Neuronal stem cell (in vitro differentiated cells): ENCODE results near the gene GPN2.
A peak's percentile ranks its signal among the peaks of the same experiment; 100 is the strongest.

Experiments
- DNase-seq: peaks from one replicate; pipeline ENCODE4 v3.0.0-alpha.2; 2013; ENCODE audit warnings: low spot score
- H2AFZ ChIP-seq: one replicate; pipeline ENCODE4 v1.6.1; 2013; ENCODE audit warnings: mild to moderate bottlenecking, low read length, inconsistent platforms
- H2AK5ac ChIP-seq: 2 replicates; pipeline ENCODE4 v1.6.1; 2013; ENCODE audit warnings: low read depth, mild to moderate bottlenecking, inconsistent platforms, low read length, moderate library complexity, mixed read lengths
- H2BK120ac ChIP-seq: 2 replicates; pipeline ENCODE4 v1.6.1; 2013; ENCODE audit warnings: low read depth, mild to moderate bottlenecking, inconsistent platforms, low read length, moderate library complexity, mixed read lengths
- H2BK12ac ChIP-seq: one replicate; pipeline ENCODE4 v1.6.1; 2013; ENCODE audit warnings: low read length, inconsistent platforms
- H2BK15ac ChIP-seq: 2 replicates; pipeline ENCODE4 v1.6.1; 2013; ENCODE audit warnings: mild to moderate bottlenecking, low read length, inconsistent platforms, mixed read lengths
- H2BK5ac ChIP-seq: one replicate; pipeline ENCODE4 v1.6.1; 2013; ENCODE audit warnings: inconsistent platforms, mild to moderate bottlenecking, low read length, moderate library complexity
- H3K14ac ChIP-seq: one replicate; pipeline ENCODE4 v1.6.1; 2013; ENCODE audit warnings: low read length, inconsistent platforms
- H3K18ac ChIP-seq: 2 replicates; pipeline ENCODE4 v1.6.1; 2013; ENCODE audit warnings: low read length, inconsistent platforms
- H3K23ac ChIP-seq: 2 replicates; pipeline ENCODE4 v1.6.1; 2013; ENCODE audit warnings: low read depth, mild to moderate bottlenecking, mixed read lengths, low read length, inconsistent platforms; ENCODE audit not compliant: poor library complexity
- H3K27ac ChIP-seq: replicated peaks from 3 replicates; pipeline ENCODE4 v1.5.1; 2013; ENCODE audit warnings: low read length, inconsistent platforms
- H3K27me3 ChIP-seq, 3 experiments: 2 replicates each; pipeline ENCODE4 v1.6.1; 2013; ENCODE audit warnings: low read length in 3 of 3, mild to moderate bottlenecking in 2 of 3, inconsistent platforms in 1 of 3, low read depth in 1 of 3, mixed read lengths in 1 of 3, moderate library complexity in 1 of 3; ENCODE audit not compliant: control insufficient read depth in 3 of 3, insufficient read depth in 3 of 3
- H3K36me3 ChIP-seq, 2 donors: replicated peaks in 1 of 2; 2 replicates each; pipeline ENCODE4 v1.6.1; 2013; ENCODE audit warnings: low read length in 2 of 2; ENCODE audit not compliant: control insufficient read depth in 2 of 2, insufficient read depth in 2 of 2
- H3K4ac ChIP-seq: 2 replicates; pipeline ENCODE4 v1.6.1; 2013; ENCODE audit warnings: inconsistent platforms, mild to moderate bottlenecking, low read length, moderate library complexity
- H3K4me1 ChIP-seq, 2 donors: 1 replicate in 1 of 2; 2 replicates in 1 of 2; pipeline ENCODE4 v1.6.1; 2013; ENCODE audit warnings: low read length in 2 of 2, low read depth in 1 of 2; ENCODE audit not compliant: control insufficient read depth in 2 of 2, insufficient read depth in 1 of 2
- H3K4me2 ChIP-seq: one replicate; pipeline ENCODE4 v1.6.1; 2013; ENCODE audit warnings: mild to moderate bottlenecking, low read length, inconsistent platforms; ENCODE audit not compliant: insufficient read depth, poor library complexity, severe bottlenecking
- H3K4me3 ChIP-seq, 2 donors: 2 replicates each; pipeline ENCODE4 v1.5.1; 2013; ENCODE audit warnings: low read length in 2 of 2, mild to moderate bottlenecking in 2 of 2, inconsistent platforms in 1 of 2, moderate library complexity in 1 of 2
- H3K79me1 ChIP-seq: one replicate; pipeline ENCODE4 v1.6.1; 2013; ENCODE audit warnings: low read depth, mild to moderate bottlenecking, inconsistent platforms, low read length, moderate library complexity
- H3K9ac ChIP-seq: one replicate; pipeline ENCODE4 v1.6.1; 2013; ENCODE audit warnings: mild to moderate bottlenecking, low read depth, low read length, inconsistent platforms; ENCODE audit not compliant: poor library complexity
- H3K9me3 ChIP-seq, 2 donors: replicated peaks in 1 of 2; 2 replicates each; pipeline versions ENCODE3 to v1.6.1; 2013; ENCODE audit warnings: low read length in 2 of 2, mild to moderate bottlenecking in 2 of 2, inconsistent platforms in 1 of 2, low read depth in 1 of 2, mixed read lengths in 1 of 2, moderate library complexity in 1 of 2; ENCODE audit not compliant: control insufficient read depth in 2 of 2, insufficient read depth in 1 of 2
- H4K8ac ChIP-seq: one replicate; pipeline ENCODE4 v1.6.1; 2013; ENCODE audit warnings: low read depth, mild to moderate bottlenecking, inconsistent platforms, low read length, moderate library complexity
- H4K91ac ChIP-seq: one replicate; pipeline ENCODE4 v1.6.1; 2013; ENCODE audit warnings: low read length, low read depth, mild to moderate bottlenecking, inconsistent platforms; ENCODE audit not compliant: poor library complexity
- WGBS, 2 donors: extraction: QIAGEN DNeasy Blood & Tissue Kit; methylation state at CpG; one replicate each; pipeline ENCODE4 v1.1.7; 2013; ENCODE audit warnings: missing lambda C conversion rate in 2 of 2, mixed read lengths in 1 of 2; ENCODE audit not compliant: insufficient read length in 2 of 2, insufficient replicate concordance in 1 of 2; ENCODE audit errors: extremely low coverage in 2 of 2; 5-methylcytosine and 5-hydroxymethylcytosine counted together

Gene GPN2

GRCh38 chr1:26890467-26890796, 349 bp upstream of the GPN2 start:
- DNase-seq = no peak
- Histone ChIP-seq H3K4me2 (peak overlapping the region; percentile 66), H3K9me3 (no peaks in the 10 kb centered on the region), H3K23ac (no peak overlapping the region), H3K36me3 (peaks cover 29 to 66% of the 10 kb centered on the region in 2 donors), H2AK5ac (peak overlapping the region; percentile 11), H2BK12ac (no peak overlapping the region), H2BK120ac (no peak overlapping the region), H3K14ac (no peak overlapping the region), H3K4me1 (peaks cover 5 to 9% of the 10 kb centered on the region in 2 donors), H3K9ac (peak overlapping the region; percentile 71), H3K4ac (no peak overlapping the region), H3K27ac (no peak overlapping the region), H4K91ac (no peak overlapping the region), H3K18ac (peak overlapping the region; percentile 31), H3K4me3 (peak overlapping the region; percentile 70 to 99), H2BK5ac (peak overlapping the region; percentile 2), H3K79me1 (peaks cover 7% of the 10 kb centered on the region), H4K8ac (no peak overlapping the region), H2AFZ (peak overlapping the region; percentile 94), H2BK15ac (no peak overlapping the region), H3K27me3 (no peaks in the 10 kb centered on the region)
- no CpG with 5 or more reads among the region's 12 CpGs for WGBS, 2 donors

- no peak overlapping the region for H2AK5ac ChIP-seq
- no peak overlapping the region for H3K4me3 ChIP-seq
- H2BK12ac ChIP-seq = no peak overlapping the region
- H2BK120ac ChIP-seq = no peak overlapping the region
- DNase-seq = no peak
- no peak overlapping the region for H3K14ac ChIP-seq
- no peak overlapping the region for H3K4ac ChIP-seq
- peaks cover 34 to 68% of the 10 kb centered on the region in 2 donors for H3K36me3 ChIP-seq
- H3K9me3 ChIP-seq = no peaks in the 10 kb centered on the region
- H3K27ac ChIP-seq = no peak overlapping the region
- no peak overlapping the region for H3K4me2 ChIP-seq
- H2BK5ac ChIP-seq = no peak overlapping the region
- peaks cover 5 to 9% of the 10 kb centered on the region in 2 donors for H3K4me1 ChIP-seq
- H3K9ac ChIP-seq = no peak overlapping the region
- H4K91ac ChIP-seq = no peak overlapping the region
- H3K23ac ChIP-seq = no peak overlapping the region
- H4K8ac ChIP-seq = no peak overlapping the region
- H2AFZ ChIP-seq = no peak overlapping the region
- H3K27me3 ChIP-seq = no peaks in the 10 kb centered on the region
- H3K79me1 ChIP-seq = peaks cover 7% of the 10 kb centered on the region
- H3K18ac ChIP-seq = no peak overlapping the region
- no CpG with 5 or more reads among the region's 1 CpG for WGBS, 2 donors
- H2BK15ac ChIP-seq = no peak overlapping the region
Measured at GRCh38 chr1:26888231-26888630, 1.9 kb downstream of the GPN2 start.

GRCh38 chr1:26887125-26887524, 3.0 kb downstream of the GPN2 start:
- H2BK120ac ChIP-seq = no peak overlapping the region
- H3K18ac ChIP-seq = no peak overlapping the region
- H3K79me1 ChIP-seq = peaks cover 10% of the 10 kb centered on the region

GRCh38 chr1:26882696-26883463, 7.2 kb downstream of the GPN2 start:
- no peak overlapping the region for H2AK5ac ChIP-seq
- peaks cover 3% of the 10 kb centered on the region for H3K79me1 ChIP-seq
- no peaks in the 10 kb centered on the region for H3K27me3 ChIP-seq
- H3K4me1 ChIP-seq = no peaks in the 10 kb centered on the region
- H3K23ac ChIP-seq = no peak overlapping the region
- no peak overlapping the region for H3K4me2 ChIP-seq
- H3K4me3 ChIP-seq = no peak overlapping the region
- H2BK12ac ChIP-seq = no peak overlapping the region
- H2BK15ac ChIP-seq = no peak overlapping the region
- no peak for DNase-seq
- no peak overlapping the region for H3K14ac ChIP-seq
- WGBS, 2 donors = 100% methylated on average over 1 of the region's 5 CpGs; no CpG with 5 or more reads in 1 of the 2 donors
- no peak overlapping the region for H3K27ac ChIP-seq
- H4K8ac ChIP-seq = no peak overlapping the region
- no peak overlapping the region for H3K4ac ChIP-seq
- H4K91ac ChIP-seq = no peak overlapping the region
- H3K9ac ChIP-seq = no peak overlapping the region
- peaks cover 40 to 83% of the 10 kb centered on the region in 2 donors for H3K36me3 ChIP-seq
- no peak overlapping the region for H2AFZ ChIP-seq
- H2BK5ac ChIP-seq = no peak overlapping the region
- H2BK120ac ChIP-seq = no peak overlapping the region
- no peaks in the 10 kb centered on the region for H3K9me3 ChIP-seq
- H3K18ac ChIP-seq = no peak overlapping the region

More at GRCh38 chr1:26887125-26887524, 3.0 kb downstream of the GPN2 start:
- H3K4me2 ChIP-seq = no peak overlapping the region
- no peak overlapping the region for H4K8ac ChIP-seq
- no peak overlapping the region for H2BK5ac ChIP-seq
- H3K27ac ChIP-seq = no peak overlapping the region
- no peak overlapping the region for H3K9ac ChIP-seq
- H3K23ac ChIP-seq = no peak overlapping the region
- no peak overlapping the region for H2AFZ ChIP-seq
- no peaks in the 10 kb centered on the region for H3K9me3 ChIP-seq
- H4K91ac ChIP-seq = no peak overlapping the region
- no CpG with 5 or more reads among the region's 1 CpG for WGBS, 2 donors
- DNase-seq = no peak
- no peak overlapping the region for H2BK12ac ChIP-seq
- H3K14ac ChIP-seq = no peak overlapping the region
- no peaks in the 10 kb centered on the region for H3K27me3 ChIP-seq
- H3K4me3 ChIP-seq = no peak overlapping the region
- peaks cover 36 to 68% of the 10 kb centered on the region in 2 donors for H3K36me3 ChIP-seq
- H2BK15ac ChIP-seq = no peak overlapping the region
- H2AK5ac ChIP-seq = no peak overlapping the region
- H3K4me1 ChIP-seq = peaks cover 5 to 9% of the 10 kb centered on the region in 2 donors
- H3K4ac ChIP-seq = no peak overlapping the region
